22Rv1 (cell line): ENCODE measurements around the gene ARHGEF35.
"Not testable (repeated sequence)": the region's sequence is repeated elsewhere in the genome, so short reads cannot be mapped to it uniquely, and the experiment has no call there.

Experiments used
- CTCF ChIP-seq: fragments of 450-650 bp; IDR thresholded peaks from 2 replicates; pipeline ENCODE4 v1.5.1; 2017; ENCODE audit warnings: mild to moderate bottlenecking
- ZFX ChIP-seq: fragments of 450-650 bp; IDR thresholded peaks from 2 replicates; pipeline ENCODE4 v1.6.1; 2017; ENCODE audit warnings: antibody characterized with exemption, borderline replicate concordance

GRCh38 chr7:144179165-144179479, 16.5 kb downstream of the ARHGEF35 start:
- not testable (repeated sequence) for TF ChIP-seq CTCF, ZFX
